SK-N-SH (cell line): ENCODE results near the gene ATP1A2. TPM values are rescaled to one million over a fixed set of nuclear protein-coding genes. Genes with fewer than 3 reads are reported as not detected.

Experiments used
- CTCF ChIA-PET: fragments of 300-600, 350-600 bp; formaldehyde crosslinking; extraction: SDS; loops from one replicate; lab custom pipeline; 2021; lab: Yijun Ruan, JAX
- POLR2A ChIA-PET: fragments of 350-600 bp; sonication (Branson Sonifier 250); formaldehyde crosslinking; extraction: SDS; loops from one replicate; lab custom pipeline; 2020; ENCODE audit warnings: antibody characterized with exemption, inconsistent platforms; lab: Yijun Ruan, JAX
- DNase-seq: peaks from one replicate; pipeline ENCODE4 v3.0.0; 2012
- H2AFZ ChIP-seq: fragments of 200-600 bp; sonication (generic); 2 replicates; pipeline ENCODE4 v1.8.1; 2016; ENCODE audit warnings: antibody characterized with exemption, mild to moderate bottlenecking, low read depth
- H3F3A ChIP-seq: fragments of 200-600 bp; sonication (generic); replicated peaks from 2 replicates; pipeline ENCODE3; 2016; ENCODE audit warnings: antibody characterized with exemption, mild to moderate bottlenecking; ENCODE audit not compliant: insufficient read depth
- H3K27ac ChIP-seq, 2 experiments: fragments of 200-500 bp in 1 of 2; fragments of 200-600 bp in 1 of 2; sonication (Bioruptor generic) in 1 of 2; sonication (generic), shearing (Covaris generic) in 1 of 2; 2 replicates each; pipeline versions ENCODE4 v1.5.1 to v1.6.1; 2014 to 2016; ENCODE audit warnings: low read depth in 2 of 2, inconsistent platforms in 1 of 2, low read length in 1 of 2, mild to moderate bottlenecking in 1 of 2, mixed read lengths in 1 of 2
- H3K27me3 ChIP-seq: fragments of 200-600 bp; sonication (generic), shearing (Covaris generic); 2 replicates; pipeline ENCODE4 v1.6.1; 2016; ENCODE audit warnings: mixed run types; ENCODE audit not compliant: insufficient read depth
- H3K36me3 ChIP-seq, 2 experiments: fragments of 200-500 bp in 1 of 2; fragments of 200-600 bp in 1 of 2; sonication (Bioruptor generic) in 1 of 2; sonication (generic) in 1 of 2; replicated peaks in 1 of 2; 2 replicates each; pipeline versions ENCODE3 to v1.5.1; 2014 to 2016; ENCODE audit warnings: low read length in 1 of 2, mild to moderate bottlenecking in 1 of 2; ENCODE audit not compliant: insufficient read depth in 2 of 2, control insufficient read depth in 1 of 2
- H3K4me1 ChIP-seq, 2 experiments: fragments of 200-500 bp in 1 of 2; fragments of 200-600 bp in 1 of 2; sonication (Bioruptor generic) in 1 of 2; sonication (generic), shearing (Covaris generic) in 1 of 2; 2 replicates each; pipeline versions ENCODE4 v1.5.1 to v1.6.1; 2014 to 2016; ENCODE audit warnings: low read depth in 1 of 2, low read length in 1 of 2, mixed run types in 1 of 2; ENCODE audit not compliant: insufficient read depth in 2 of 2, control insufficient read depth in 1 of 2
- H3K4me2 ChIP-seq: fragments of 200-600 bp; sonication (generic), shearing (Covaris generic); 2 replicates; pipeline ENCODE4 v1.6.1; 2017; ENCODE audit warnings: mixed run types
- H3K4me3 ChIP-seq, 2 experiments: fragments of 200-500 bp in 1 of 2; fragments of 200-600 bp in 1 of 2; sonication (Bioruptor generic) in 1 of 2; sonication (generic), shearing (Covaris generic) in 1 of 2; 2 replicates each; pipeline versions ENCODE4 v1.5.1 to v1.8.1; 2014 to 2016; ENCODE audit warnings: low read depth in 2 of 2, inconsistent platforms in 1 of 2, low read length in 1 of 2, mild to moderate bottlenecking in 1 of 2, mixed read lengths in 1 of 2, moderate library complexity in 1 of 2
- H3K79me2 ChIP-seq: fragments of 200-600 bp; sonication (generic); 2 replicates; pipeline ENCODE4 v1.8.1; 2017; ENCODE audit warnings: mild to moderate bottlenecking; ENCODE audit not compliant: insufficient read depth
- H3K9ac ChIP-seq: fragments of 200-600 bp; sonication (generic); 2 replicates; pipeline ENCODE4 v1.6.1; 2017; ENCODE audit warnings: mixed run types
- H3K9me2 ChIP-seq: fragments of 200-600 bp; sonication (generic); 2 replicates; pipeline ENCODE4 v1.6.1; 2017; ENCODE audit warnings: mixed run types
- H3K9me3 ChIP-seq: fragments of 200-600 bp; sonication (generic); 2 replicates; pipeline ENCODE4 v1.6.1; 2017; ENCODE audit warnings: mixed run types, mild to moderate bottlenecking, moderate library complexity
- H4K20me1 ChIP-seq: fragments of 200-600 bp; sonication (generic); 2 replicates; pipeline ENCODE4 v1.6.1; 2017; ENCODE audit warnings: mild to moderate bottlenecking, mixed run types; ENCODE audit not compliant: insufficient read depth
- CHD2 ChIP-seq: fragments of 150-350 bp; IDR thresholded peaks from 2 replicates; pipeline ENCODE4 v1.6.1; 2018; ENCODE audit warnings: low read length; ENCODE audit not compliant: partially characterized antibody
- CTCF ChIP-seq: fragments of 200-600 bp; sonication (generic); IDR thresholded peaks from 2 replicates; pipeline ENCODE4 v1.6.1; 2017; ENCODE audit warnings: antibody characterized with exemption, mild to moderate bottlenecking, moderate library complexity
- ELF1 ChIP-seq: IDR thresholded peaks from 2 replicates; pipeline ENCODE4 v1.4.0; 2012
- EZH2phosphoT487 ChIP-seq: fragments of 200-600 bp; sonication (generic); IDR thresholded peaks from 2 replicates; pipeline ENCODE4 v1.6.1; 2017; ENCODE audit warnings: low read depth, mixed run types, mild to moderate bottlenecking, antibody characterized with exemption, moderate library complexity, borderline replicate concordance
- FOSL2 ChIP-seq: IDR thresholded peaks from 2 replicates; pipeline ENCODE4 v1.4.0; 2012; ENCODE audit warnings: low read depth, mild to moderate bottlenecking, moderate library complexity, borderline replicate concordance
- FOXJ3 ChIP-seq: sonication (generic); formaldehyde crosslinking; IDR thresholded peaks from 2 replicates; pipeline ENCODE4 v1.5.1; 2020; ENCODE audit warnings: mild to moderate bottlenecking, missing genetic modification reagents
- FOXM1 ChIP-seq: IDR thresholded peaks from 2 replicates; pipeline ENCODE4 v1.4.0; 2012; ENCODE audit warnings: low read depth, mild to moderate bottlenecking
- GATA2 ChIP-seq: sonication (generic); formaldehyde crosslinking; IDR thresholded peaks from 2 replicates; pipeline ENCODE4 v1.5.0; 2020; ENCODE audit warnings: mild to moderate bottlenecking, missing genetic modification reagents
- IRF3 ChIP-seq: fragments of 150-350 bp; IDR thresholded peaks from 2 replicates; pipeline ENCODE4 v1.6.1; 2016; ENCODE audit warnings: mild to moderate bottlenecking, low read depth, low read length
- JUND ChIP-seq: IDR thresholded peaks from 2 replicates; pipeline ENCODE4 v1.4.0; 2012
- MEF2A ChIP-seq: IDR thresholded peaks from 2 replicates; pipeline ENCODE4 v1.4.0; 2012; ENCODE audit warnings: low read depth, borderline replicate concordance
- NFIC ChIP-seq: IDR thresholded peaks from 2 replicates; pipeline ENCODE4 v1.4.0; 2012; ENCODE audit warnings: borderline replicate concordance
- POLR2AphosphoS5 ChIP-seq: IDR thresholded peaks from 2 replicates; pipeline ENCODE4 v1.6.1; 2012; ENCODE audit warnings: low read depth, low read length
- RFX5 ChIP-seq: IDR thresholded peaks from 2 replicates; pipeline ENCODE4 v1.6.1; 2012; ENCODE audit warnings: mild to moderate bottlenecking, improper control_type of control experiment, low read length
- SIN3A ChIP-seq: IDR thresholded peaks from 2 replicates; pipeline ENCODE4 v1.6.1; 2012; ENCODE audit warnings: low read depth, mild to moderate bottlenecking, low read length, moderate library complexity, borderline replicate concordance
- SMC3 ChIP-seq: IDR thresholded peaks from 2 replicates; pipeline ENCODE4 v1.6.1; 2012; ENCODE audit warnings: low read depth, low read length, improper control_type of control experiment
- TCF12 ChIP-seq: IDR thresholded peaks from 2 replicates; pipeline ENCODE4 v1.4.0; 2012
- USF2 ChIP-seq: fragments of 150-350 bp; IDR thresholded peaks from 2 replicates; pipeline ENCODE4 v1.6.1; 2017; ENCODE audit warnings: antibody characterized with exemption, low read length, low read depth, borderline replicate concordance
- YY1 ChIP-seq: IDR thresholded peaks from 2 replicates; pipeline ENCODE4 v1.4.0; 2012; ENCODE audit warnings: low read depth, mild to moderate bottlenecking
- WGBS: methylation state at CpG from one replicate; pipeline ENCODE4 v1.1.6; 2017; ENCODE audit warnings: low lambda C conversion rate; 5-methylcytosine and 5-hydroxymethylcytosine counted together
- polyA plus RNA-seq, 3 experiments: library from polyadenylated mRNA; depleted of rRNA; stranded (reverse); fragments of >200 nt; gene quantifications; 2 replicates each; pipeline ENCODE4 v1.2.3, GENCODE V29; 2012
- TF ChIP-seq, protein P1 (sequence below): IDR thresholded peaks from 2 replicates; pipeline ENCODE4; 2012

ATP1A2 gene
- 0.07 and 0.10 TPM in 2 replicates for polyA plus RNA-seq (2012; rRNA removed)
- 0.01 TPM in 1 of 2 replicates, not detected in the other for polyA plus RNA-seq (2012; cell fraction: cytosol; rRNA removed)
- polyA plus RNA-seq (2012; cell fraction: nucleus; rRNA removed), result 0.06 and 0.07 TPM in 2 replicates

DNA sequence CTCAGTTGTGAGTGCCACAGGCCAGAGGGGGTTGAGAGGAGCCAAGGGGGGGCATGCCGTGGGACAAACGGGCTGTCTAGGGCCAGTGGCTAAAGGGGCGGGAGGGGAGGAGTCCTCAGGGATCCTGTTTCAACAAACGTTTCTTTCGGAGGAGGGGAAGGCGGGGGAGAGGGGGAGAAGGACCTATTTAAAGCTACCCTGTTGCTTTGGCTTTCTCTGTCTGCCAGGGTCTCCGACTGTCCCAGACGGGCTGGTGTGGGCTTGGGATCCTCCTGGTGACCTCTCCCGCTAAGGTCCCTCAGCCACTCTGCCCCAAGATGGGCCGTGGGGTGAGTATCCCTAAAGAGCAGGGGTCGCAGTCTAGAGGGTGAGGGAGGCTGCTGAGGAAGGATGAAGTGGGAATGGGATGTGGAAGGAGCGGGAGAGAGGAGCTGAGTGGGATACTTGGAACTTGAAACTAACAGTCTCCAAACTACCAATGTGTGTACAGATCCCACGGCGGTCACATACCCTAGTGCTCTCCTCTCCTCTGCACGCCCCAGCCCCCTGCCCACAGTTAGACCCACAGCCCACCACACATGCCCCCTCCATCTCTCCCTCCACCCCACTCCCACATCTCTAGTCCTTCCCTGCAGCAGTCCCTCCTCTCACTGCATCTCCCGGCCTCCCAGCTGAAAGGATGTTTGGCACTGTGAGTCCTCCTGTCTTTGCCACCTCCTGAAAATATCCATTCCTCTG is at the start of gene ATP1A2:
ATP1A2 (plus strand) TSS at position 215 of the 738 bp plus-strand sequence; CDS start at position 318, 103 bp downstream.
- Histone ChIP-seq H3K79me2 (no peaks in the 10 kb centered on the region), H2AFZ (no peak within 1 kb of the TSS), H4K20me1 (no peaks in the 10 kb centered on the region), H3K4me2 (no peak within 1 kb of the TSS), H3F3A (no peaks in the 10 kb centered on the region), H3K9me2 (no peaks in the 10 kb centered on the region), H3K9ac (no peak within 1 kb of the TSS), H3K9me3 (no peaks in the 10 kb centered on the region), H3K36me3 (no peaks in the 10 kb centered on the region), H3K4me3 (no peak within 1 kb of the TSS), H3K27ac (no peak within 1 kb of the TSS), H3K27me3 (peaks cover 11% of the 10 kb centered on the region; the same call in 1 of the 2 replicates), H3K4me1 (no peaks in the 10 kb centered on the region)
- CTCF ChIA-PET, result interaction anchor here (0.9 to 4.0 kb wide), 2 partner anchors 14 to 175 kb away, joined by 3 to 18 read pairs; no protein-coding TSS in a partner anchor
- 43% methylated on average over 15 of the region's 16 CpGs for WGBS
- no peak for TF ChIP-seq JUND
- no peak for TF ChIP-seq FOSL2
- no peak for TF ChIP-seq CTCF
- TF ChIP-seq EZH2phosphoT487, result no peak
- TF ChIP-seq ELF1, result no peak
- TF ChIP-seq POLR2AphosphoS5, result no peak
- no peak for TF ChIP-seq GATA2
- TF ChIP-seq USF2, result no peak
- no peak for DNase-seq
- POLR2A ChIA-PET, result no interaction called here

GRCh38 chr1:160066829-160067745 is 48.5 kb upstream of the ATP1A2 start:
- no peak overlapping the region for H3K27ac ChIP-seq
- peaks cover 59% of the 10 kb centered on the region for H3K27me3 ChIP-seq
- H3K9ac ChIP-seq, result no peak overlapping the region
- H3K4me1 ChIP-seq, result peaks cover 0 to 9% of the 10 kb centered on the region in 2 experiments; a peak in 1 of 4 replicates
- H3K4me3 ChIP-seq, result no peak overlapping the region
- ChIA-PET POLR2A (no interaction called here), CTCF (interaction anchor here (1.0 to 10.7 kb wide), 11 partner anchors 10 to 185 kb away, joined by 3 to 74 read pairs (median 6); partner anchors contain the start of gene KCNJ9)
- no peaks in the 10 kb centered on the region for H4K20me1 ChIP-seq
- H3K9me3 ChIP-seq, result no peaks in the 10 kb centered on the region
- no peaks in the 10 kb centered on the region for H3F3A ChIP-seq
- no peak overlapping the region for H3K4me2 ChIP-seq
- H3K36me3 ChIP-seq, result no peaks in the 10 kb centered on the region
- H2AFZ ChIP-seq, result no peak overlapping the region
- DNase-seq, result no peak
- WGBS, result 48% methylated on average over 6 of the region's 6 CpGs
- no peaks in the 10 kb centered on the region for H3K9me2 ChIP-seq
- H3K79me2 ChIP-seq, result no peaks in the 10 kb centered on the region
- TF ChIP-seq SIN3A (no peak), RFX5 (no peak), SMC3 (no peak), FOXJ3 (CRISPR knock-in tag) (no peak), NFIC (no peak), IRF3 (no peak), ELF1 (no peak), MEF2A (no peak), TCF12 (no peak), CHD2 (no peak), YY1 (no peak), FOXM1 (no peak), USF2 (no peak)
- TF ChIP-seq, protein P1, sequence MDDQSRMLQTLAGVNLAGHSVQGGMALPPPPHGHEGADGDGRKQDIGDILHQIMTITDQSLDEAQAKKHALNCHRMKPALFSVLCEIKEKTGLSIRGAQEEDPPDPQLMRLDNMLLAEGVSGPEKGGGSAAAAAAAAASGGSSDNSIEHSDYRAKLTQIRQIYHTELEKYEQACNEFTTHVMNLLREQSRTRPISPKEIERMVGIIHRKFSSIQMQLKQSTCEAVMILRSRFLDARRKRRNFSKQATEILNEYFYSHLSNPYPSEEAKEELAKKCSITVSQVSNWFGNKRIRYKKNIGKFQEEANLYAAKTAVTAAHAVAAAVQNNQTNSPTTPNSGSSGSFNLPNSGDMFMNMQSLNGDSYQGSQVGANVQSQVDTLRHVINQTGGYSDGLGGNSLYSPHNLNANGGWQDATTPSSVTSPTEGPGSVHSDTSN, result no peak
